Vagina (tissue), 2 donors: ENCODE results near the gene AKR1B15. TPM values are rescaled to one million over a fixed set of nuclear protein-coding genes. Genes with fewer than 3 reads are reported as not detected.
A peak's percentile ranks its signal among the peaks of the same experiment; 100 is the strongest.

Experiments
- DNase-seq, 2 donors: peaks; one replicate each; pipeline ENCODE4 v3.0.0-alpha.2; 2017; ENCODE audit errors: extremely low spot score in 2 of 2
- H3K27ac ChIP-seq: fragments of 200-600 bp; sonication (generic); one replicate; pipeline ENCODE4 v1.5.1; 2019
- H3K27me3 ChIP-seq: fragments of 200-600 bp; sonication (generic); one replicate; pipeline ENCODE4 v1.5.1; 2019
- H3K36me3 ChIP-seq, 2 donors: fragments of 200-600 bp; sonication (generic); one replicate each; pipeline ENCODE4 v1.5.1; 2017 to 2019
- H3K4me1 ChIP-seq: fragments of 200-600 bp; sonication (generic); one replicate; pipeline ENCODE4 v1.5.1; 2019
- H3K4me3 ChIP-seq, 2 donors: fragments of 200-600 bp; sonication (generic); 1 replicate in 1 of 2; 2 replicates in 1 of 2; pipeline ENCODE4 v1.5.1; 2016 to 2019
- H3K9me3 ChIP-seq: fragments of 200-600 bp; sonication (generic); one replicate; pipeline ENCODE4 v1.5.1; 2019
- POLR2A ChIP-seq, 2 donors: fragments of 450-650 bp; IDR thresholded peaks; one replicate each; pipeline ENCODE4 v1.6.1; 2017; ENCODE audit warnings: antibody characterized with exemption in 2 of 2, mild to moderate bottlenecking in 2 of 2, moderate library complexity in 2 of 2
- POLR2AphosphoS5 ChIP-seq, 2 donors: sonication (generic); formaldehyde crosslinking; IDR thresholded peaks; one replicate each; pipeline ENCODE4 v1.9.0; 2017; ENCODE audit warnings: antibody characterized with exemption in 2 of 2, mild to moderate bottlenecking in 2 of 2, low read depth in 1 of 2; ENCODE audit not compliant: insufficient read depth in 1 of 2
- intact Hi-C: fragments of 100-400 bp; cut with DNase I; formaldehyde crosslinking; loops from one replicate; pipeline ENCODE4 v1.15.1; 2023
- total RNA-seq: library from RNA; depleted of rRNA; stranded (reverse); fragments of >200 nt; gene quantifications from one replicate; pipeline ENCODE4 v1.2.3, GENCODE V29; 2016
- TF ChIP-seq, protein P1 (sequence below), 3 experiments: fragments of 450-650 bp in 2 of 3; fragments of 200-600 bp in 1 of 3; sonication (generic) in 1 of 3; IDR thresholded peaks; one replicate each; pipeline ENCODE4 v1.5.1; 2017 to 2019; ENCODE audit warnings: antibody characterized with exemption in 3 of 3, mild to moderate bottlenecking in 2 of 3, moderate library complexity in 2 of 3

Gene AKR1B15
- total RNA-seq, 1 donor from 2014 or later, result 11.5 TPM

DNA sequence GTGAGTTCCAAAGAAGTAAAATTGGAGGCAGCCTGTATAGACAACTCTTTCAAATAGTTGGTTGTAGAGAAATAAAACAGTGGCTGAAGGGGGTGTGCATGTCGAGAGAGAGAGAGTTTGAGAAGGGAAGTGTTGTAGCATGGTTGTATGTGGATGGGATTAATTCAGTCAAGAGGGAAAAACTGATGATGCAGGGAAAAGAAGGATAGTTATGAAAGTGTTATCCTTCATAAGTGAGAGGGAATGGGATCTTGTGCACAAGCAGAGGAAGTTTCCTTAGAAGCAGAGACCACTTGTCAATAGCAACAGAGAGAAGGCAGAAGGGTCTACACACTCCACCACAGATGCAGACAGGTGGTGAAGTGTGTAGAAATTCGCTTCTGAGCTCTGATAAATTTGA lies 67.7 kb downstream of the AKR1B15 start:
- Histone ChIP-seq H3K4me1 (peaks cover 40% of the 10 kb centered on the region), H3K4me3 (no peak overlapping the region), H3K36me3 (no peaks in the 10 kb centered on the region), H3K27me3 (no peaks in the 10 kb centered on the region), H3K9me3 (no peaks in the 10 kb centered on the region), H3K27ac (peak overlapping the region; percentile 64)
- TF ChIP-seq, protein P1, sequence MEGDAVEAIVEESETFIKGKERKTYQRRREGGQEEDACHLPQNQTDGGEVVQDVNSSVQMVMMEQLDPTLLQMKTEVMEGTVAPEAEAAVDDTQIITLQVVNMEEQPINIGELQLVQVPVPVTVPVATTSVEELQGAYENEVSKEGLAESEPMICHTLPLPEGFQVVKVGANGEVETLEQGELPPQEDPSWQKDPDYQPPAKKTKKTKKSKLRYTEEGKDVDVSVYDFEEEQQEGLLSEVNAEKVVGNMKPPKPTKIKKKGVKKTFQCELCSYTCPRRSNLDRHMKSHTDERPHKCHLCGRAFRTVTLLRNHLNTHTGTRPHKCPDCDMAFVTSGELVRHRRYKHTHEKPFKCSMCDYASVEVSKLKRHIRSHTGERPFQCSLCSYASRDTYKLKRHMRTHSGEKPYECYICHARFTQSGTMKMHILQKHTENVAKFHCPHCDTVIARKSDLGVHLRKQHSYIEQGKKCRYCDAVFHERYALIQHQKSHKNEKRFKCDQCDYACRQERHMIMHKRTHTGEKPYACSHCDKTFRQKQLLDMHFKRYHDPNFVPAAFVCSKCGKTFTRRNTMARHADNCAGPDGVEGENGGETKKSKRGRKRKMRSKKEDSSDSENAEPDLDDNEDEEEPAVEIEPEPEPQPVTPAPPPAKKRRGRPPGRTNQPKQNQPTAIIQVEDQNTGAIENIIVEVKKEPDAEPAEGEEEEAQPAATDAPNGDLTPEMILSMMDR (IDR thresholded peaks at IDR 0.05), result no peak
- TF ChIP-seq POLR2AphosphoS5 (IDR thresholded peaks at IDR 0.05; ENCODE audit: insufficient read depth in 1 of 2, low read depth in 1 of 2) (no peak), POLR2A (IDR thresholded peaks at IDR 0.05) (no peak)
- DNase-seq, result no peak
- intact Hi-C loops, result no loop called here

DNA sequence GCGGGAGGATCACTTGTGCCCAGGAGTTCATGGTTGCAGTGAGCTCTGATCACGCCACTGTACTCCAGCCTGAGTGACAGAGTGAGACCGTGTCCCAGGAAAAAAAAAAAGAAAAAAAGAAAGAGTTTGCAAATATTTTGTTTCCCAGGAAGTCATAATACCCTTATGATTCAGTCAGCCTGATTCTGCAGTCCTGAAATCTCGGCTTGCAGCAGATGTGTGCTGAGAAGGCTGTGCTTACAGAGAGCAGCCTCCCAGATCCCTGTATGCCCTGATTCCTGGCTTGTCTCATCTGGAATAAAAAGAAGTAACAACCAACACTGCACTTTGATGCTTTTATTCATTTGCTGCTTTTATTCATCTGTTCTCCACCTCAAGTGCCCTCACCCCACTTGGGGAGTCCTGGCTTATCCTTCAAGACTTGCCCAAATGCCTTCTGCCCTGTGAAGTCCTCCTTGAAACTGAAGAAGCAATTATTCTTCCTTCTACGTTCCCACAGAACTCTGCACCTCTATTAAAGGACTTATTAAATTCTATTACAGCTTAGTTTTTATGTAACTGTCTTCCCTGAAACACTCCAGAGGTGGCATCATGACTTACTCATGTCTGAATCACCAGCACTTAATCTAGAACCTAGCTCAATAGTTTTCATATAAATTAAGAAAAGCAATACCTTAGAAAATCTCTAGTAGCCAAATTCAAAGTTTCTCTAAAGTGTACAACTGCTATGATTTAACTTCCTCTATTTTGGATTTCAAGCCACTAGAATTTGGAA lies 70.0 kb downstream of the AKR1B15 start:
- no peak for DNase-seq
- no peak overlapping the region for H3K4me3 ChIP-seq
- H3K36me3 ChIP-seq, result no peaks in the 10 kb centered on the region
- no peaks in the 10 kb centered on the region for H3K9me3 ChIP-seq
- H3K4me1 ChIP-seq, result peaks cover 28% of the 10 kb centered on the region
- H3K27me3 ChIP-seq, result no peaks in the 10 kb centered on the region
- TF ChIP-seq POLR2AphosphoS5 (IDR thresholded peaks at IDR 0.05; ENCODE audit: insufficient read depth in 1 of 2, low read depth in 1 of 2), result no peak
- TF ChIP-seq, protein P1 (IDR thresholded peaks at IDR 0.05), result no peak
- no peak for TF ChIP-seq POLR2A (IDR thresholded peaks at IDR 0.05)
- intact Hi-C loops, result no loop called here
- no peak overlapping the region for H3K27ac ChIP-seq

DNA sequence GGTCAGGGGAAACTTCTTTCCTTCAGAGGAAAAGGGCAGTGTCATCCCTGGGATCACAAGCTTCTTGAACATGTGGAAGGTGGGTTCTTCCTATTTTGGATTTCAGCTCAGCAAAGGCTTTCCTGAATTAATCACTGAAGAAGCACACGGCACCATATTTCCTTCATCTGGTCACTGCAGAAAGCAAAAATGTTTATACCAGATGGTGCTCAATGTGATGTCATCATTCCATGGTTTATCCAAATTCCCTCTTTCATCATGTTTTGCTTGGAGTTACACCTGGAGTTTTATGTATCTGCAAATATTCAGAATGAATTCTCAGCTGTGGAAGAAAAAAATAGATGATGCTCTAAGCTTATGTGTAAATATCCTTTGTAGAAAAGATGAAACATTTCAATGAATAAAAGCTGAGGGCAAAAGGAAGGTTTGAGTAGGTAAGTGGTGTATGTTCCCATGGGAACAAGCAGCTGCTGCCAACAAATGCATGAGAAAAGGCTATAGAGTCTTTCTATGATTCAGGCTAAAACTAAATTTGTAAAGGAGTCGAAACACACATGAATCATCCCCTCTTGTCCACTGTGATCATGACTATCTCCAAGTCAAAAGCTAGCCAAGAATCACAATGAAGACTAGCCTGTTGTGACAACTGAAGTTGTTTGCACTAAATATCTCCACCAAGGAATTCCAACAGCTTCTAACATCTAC lies 70.9 kb downstream of the AKR1B15 start:
- H3K4me3 ChIP-seq, result no peak overlapping the region
- peaks cover 20% of the 10 kb centered on the region for H3K4me1 ChIP-seq
- no peaks in the 10 kb centered on the region for H3K36me3 ChIP-seq
- TF ChIP-seq, protein P1 (IDR thresholded peaks at IDR 0.05), result no peak
- TF ChIP-seq POLR2A (IDR thresholded peaks at IDR 0.05) (no peak), POLR2AphosphoS5 (IDR thresholded peaks at IDR 0.05; ENCODE audit: insufficient read depth in 1 of 2, low read depth in 1 of 2) (no peak)
- H3K27me3 ChIP-seq, result no peaks in the 10 kb centered on the region
- H3K9me3 ChIP-seq, result no peaks in the 10 kb centered on the region
- no peak for DNase-seq
- intact Hi-C loops, result no loop called here
- H3K27ac ChIP-seq, result no peak overlapping the region

DNA sequence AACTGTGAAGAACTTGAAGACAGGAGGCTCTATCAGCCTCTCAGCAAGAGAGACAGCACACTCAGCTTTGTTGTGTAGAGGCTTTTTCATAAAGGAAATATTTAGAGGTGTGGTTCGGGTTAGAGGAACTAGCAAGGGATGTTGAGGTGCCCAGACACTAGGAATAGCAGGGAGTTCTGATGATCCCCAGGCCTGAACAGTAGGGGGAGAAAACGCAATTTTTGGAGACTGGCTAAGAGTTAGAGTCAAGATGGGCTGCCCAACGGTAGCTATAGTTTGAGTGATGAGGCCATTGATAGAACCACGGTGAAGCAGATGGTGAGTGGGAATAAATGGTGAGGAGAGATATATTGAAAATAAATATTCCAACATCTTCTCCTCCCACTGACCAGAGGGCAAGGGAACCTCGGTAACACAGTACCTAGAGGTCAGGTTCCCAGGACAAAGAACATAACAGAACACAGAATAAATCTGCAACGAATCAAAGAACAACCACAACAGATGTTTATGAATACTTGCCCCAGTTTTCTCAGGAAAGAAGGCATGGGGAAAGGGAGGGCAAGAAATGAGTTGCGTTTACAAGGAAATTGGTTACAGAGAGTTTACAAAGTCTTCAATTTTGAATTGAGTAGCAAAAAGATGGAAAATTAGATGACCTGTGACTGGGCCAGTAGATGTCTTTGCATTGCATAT lies 73.5 kb downstream of the AKR1B15 start:
- intact Hi-C loops, result no loop called here

More for the DNA sequence above, 73.5 kb downstream of the AKR1B15 start:
- H3K9me3 ChIP-seq, result no peaks in the 10 kb centered on the region
- H3K4me3 ChIP-seq, result no peak overlapping the region
- no peaks in the 10 kb centered on the region for H3K36me3 ChIP-seq
- H3K4me1 ChIP-seq, result peaks cover 18% of the 10 kb centered on the region
- H3K27me3 ChIP-seq, result no peaks in the 10 kb centered on the region
- DNase-seq, result no peak
- no peak for TF ChIP-seq POLR2AphosphoS5 (IDR thresholded peaks at IDR 0.05; ENCODE audit: insufficient read depth in 1 of 2, low read depth in 1 of 2)
- no peak for TF ChIP-seq POLR2A (IDR thresholded peaks at IDR 0.05)
- TF ChIP-seq, protein P1 (IDR thresholded peaks at IDR 0.05), result no peak
- H3K27ac ChIP-seq, result no peak overlapping the region
